GM19238 (cell line): ENCODE results near the gene PRG2.
"Not testable (repeated sequence)": the region's sequence is repeated elsewhere in the genome, so short reads cannot be mapped to it uniquely, and the experiment has no call there.

Source experiments
- DNase-seq: peaks from one replicate; pipeline ENCODE4 v3.0.0; 2011; ENCODE audit warnings: low spot score; ENCODE audit not compliant: insufficient read length

The PRG2 gene

GRCh38 chr11:57370251-57370650 is 20.2 kb downstream of the PRG2 start:
- no peak for DNase-seq

- no peak for DNase-seq
Measured at GRCh38 chr11:57368845-57369232, 21.6 kb downstream of the PRG2 start.

GRCh38 chr11:57368106-57368844 is 22.2 kb downstream of the PRG2 start:
- DNase-seq = no peak

GRCh38 chr11:57364851-57365660 is 25.4 kb downstream of the PRG2 start:
- no peak for DNase-seq

GRCh38 chr11:57363131-57364080 is 27.0 kb downstream of the PRG2 start:
- DNase-seq = no peak

- no peak for DNase-seq
Measured at GRCh38 chr11:57361926-57362325, 28.5 kb downstream of the PRG2 start.

- not testable (repeated sequence) for DNase-seq
Measured at GRCh38 chr11:57361420-57361819, 29.0 kb downstream of the PRG2 start.

- DNase-seq = no peak
Measured at GRCh38 chr11:57360991-57361390, 29.5 kb downstream of the PRG2 start.

GRCh38 chr11:57359896-57360690 is 30.4 kb downstream of the PRG2 start:
- DNase-seq = no peak

GRCh38 chr11:57359396-57359795 is 31.1 kb downstream of the PRG2 start:
- DNase-seq = no peak

- no peak for DNase-seq
Measured at GRCh38 chr11:57358991-57359390, 31.5 kb downstream of the PRG2 start.

GRCh38 chr11:57358543-57358961 is 31.9 kb downstream of the PRG2 start:
- no peak for DNase-seq

GRCh38 chr11:57357856-57358255 is 32.6 kb downstream of the PRG2 start:
- DNase-seq = no peak

GRCh38 chr11:57357310-57357709 is 33.1 kb downstream of the PRG2 start:
- DNase-seq = no peak

- DNase-seq = no peak
Measured at GRCh38 chr11:57356268-57356667, 34.2 kb downstream of the PRG2 start.

- DNase-seq = no peak
Measured at GRCh38 chr11:57354699-57355098, 35.8 kb downstream of the PRG2 start.

- no peak for DNase-seq
Measured at GRCh38 chr11:57353852-57354251, 36.6 kb downstream of the PRG2 start.

- DNase-seq = no peak
Measured at GRCh38 chr11:57353446-57353845, 37.0 kb downstream of the PRG2 start.

GRCh38 chr11:57353036-57353435 is 37.4 kb downstream of the PRG2 start:
- DNase-seq = no peak

- DNase-seq = peak; percentile 63
Measured at GRCh38 chr11:57349491-57350274, 40.8 kb downstream of the PRG2 start.
